ENCODE data around the gene DOLPP1. TPM values are rescaled to one million over a fixed set of nuclear protein-coding genes. Genes with fewer than 3 reads are reported as not detected.

The DOLPP1 gene
- total RNA-seq, 1 experiment from 2014 or later, result 13.7 TPM

- POLR2A ChIA-PET, result no interaction called here
- TF ChIP-seq REST (IDR thresholded peaks at IDR 0.05; ENCODE audit: insufficient read depth in 1 of 2, low read depth in 2 of 2, low read length in 1 of 2) (no peak), CTCF (IDR thresholded peaks at IDR 0.05) (no peak), TCF7L2 (IDR thresholded peaks at IDR 0.05; ENCODE audit: low read depth, low read length) (no peak), POLR2AphosphoS5 (IDR thresholded peaks at IDR 0.05; ENCODE audit: low read depth, low read length) (0 out of 2 replicates have a peak, but pooled peaks have one; percentile 48), SIN3A (IDR thresholded peaks at IDR 0.05; ENCODE audit: borderline replicate concordance, insufficient read depth, low read depth, low read length) (peak; percentile 72; the same call in 1 of the 2 replicates)
Observed at GRCh38 chr9:129036241-129036922, 44.5 kb upstream of the DOLPP1 start, which contains the start of gene MIGA2. Gene MIGA2, plus strand, starts transcription at chr9:129036626. Its CDS starts 3,969 bp downstream, at chr9:129040595.

DNA sequence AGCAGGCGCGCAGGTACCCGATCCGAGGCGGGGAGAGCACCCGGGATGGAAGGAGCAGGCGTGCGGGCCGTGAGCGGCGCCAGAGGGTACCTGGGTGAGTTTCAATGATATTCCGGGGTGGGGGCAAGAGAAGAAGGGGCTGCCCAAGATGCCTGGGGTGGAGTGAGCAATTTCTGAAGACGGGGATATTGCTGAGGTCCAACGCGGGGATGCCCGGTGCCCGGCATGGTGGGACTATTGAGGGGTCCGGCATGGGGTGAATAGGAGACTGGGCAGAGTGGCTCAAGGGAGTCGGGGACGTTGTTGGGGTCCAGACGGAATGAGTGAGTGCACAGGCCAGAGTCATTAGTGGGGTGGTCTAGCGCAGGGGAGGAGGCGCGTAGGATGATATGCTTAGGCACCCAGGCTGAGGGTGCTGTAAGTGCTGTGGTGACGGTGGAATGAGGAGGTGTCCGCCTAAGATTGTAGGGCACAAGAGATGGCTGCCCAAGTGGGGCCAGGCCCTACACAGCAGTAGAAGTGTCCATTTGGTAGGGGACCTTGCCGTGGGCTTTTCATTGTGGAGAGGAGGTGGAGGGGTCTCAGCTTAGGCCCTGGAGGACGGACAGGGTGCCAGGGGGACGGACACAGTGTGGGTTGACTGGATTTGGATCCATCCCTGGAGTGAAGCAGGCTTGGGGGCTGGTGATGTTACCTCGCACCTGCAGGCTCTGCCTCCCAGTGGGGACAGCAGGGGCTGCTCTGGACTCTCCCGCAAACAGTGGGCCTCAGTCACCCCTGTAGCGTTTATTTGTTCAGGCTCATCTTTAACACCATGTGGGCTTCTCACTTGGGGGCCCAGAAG is 43.8 kb upstream of the DOLPP1 start:
- intact Hi-C loops (cut with micrococcal nuclease; ENCODE audit: unreplicated experiment) (no loop called here), in situ Hi-C loops (cut with HindIII; ENCODE audit: low pct_unique_long_range_greater_than_20kb, low sequenced_read_pairs) (no loop called here)
- H3K4me1 ChIP-seq (ENCODE audit: control insufficient read depth, insufficient read depth, low read length), result peaks cover 5% of the 10 kb centered on the region
- ATAC-seq (no peak), DNase-seq (ENCODE audit: low read depth, low spot score) (no peak)
- no peaks in the 10 kb centered on the region for H3K27me3 ChIP-seq (ENCODE audit: control insufficient read depth, insufficient read depth, low read length)
- no peak for TF ChIP-seq CTCF (IDR thresholded peaks at IDR 0.05)
- TF ChIP-seq REST (IDR thresholded peaks at IDR 0.05; ENCODE audit: insufficient read depth in 1 of 2, low read depth in 2 of 2, low read length in 1 of 2), result no peak
- TF ChIP-seq SIN3A (IDR thresholded peaks at IDR 0.05; ENCODE audit: borderline replicate concordance, insufficient read depth, low read depth, low read length), result no peak
- no peak for TF ChIP-seq TCF7L2 (IDR thresholded peaks at IDR 0.05; ENCODE audit: low read depth, low read length)
- TF ChIP-seq POLR2AphosphoS5 (IDR thresholded peaks at IDR 0.05; ENCODE audit: low read depth, low read length), result no peak
- peak overlapping the region; percentile 63 to 89 for H3K4me3 ChIP-seq (ENCODE audit: low read depth in 2 of 2, low read length in 2 of 2)
- CTCF ChIA-PET, result no interaction called here
- no peaks in the 10 kb centered on the region for H3K9me3 ChIP-seq (ENCODE audit: control insufficient read depth, insufficient read depth, low read depth, low read length)
- POLR2A ChIA-PET, result no interaction called here
- BruUV-seq (replicated peaks), result TSS peak; percentile 92
- H3K36me3 ChIP-seq (ENCODE audit: control insufficient read depth, insufficient read depth, low read length), result peaks cover 2% of the 10 kb centered on the region; the same call in 1 of the 2 replicates
- H3K27ac ChIP-seq (ENCODE audit: low read length), result peak overlapping the region; percentile 77

More at GRCh38 chr9:129036241-129036922, 44.5 kb upstream of the DOLPP1 start, which contains the start of gene MIGA2:
- CTCF ChIA-PET, result no interaction called here
- Histone ChIP-seq H3K27ac (ENCODE audit: low read length) (peak within 1 kb of the TSS; percentile 88), H3K9me3 (ENCODE audit: control insufficient read depth, insufficient read depth, low read depth, low read length) (no peaks in the 10 kb centered on the region), H3K4me3 (ENCODE audit: low read depth in 2 of 2, low read length in 2 of 2) (peak within 1 kb of the TSS; percentile 63 to 89), H3K27me3 (ENCODE audit: control insufficient read depth, insufficient read depth, low read length) (no peaks in the 10 kb centered on the region), H3K36me3 (ENCODE audit: control insufficient read depth, insufficient read depth, low read length) (peaks cover 2% of the 10 kb centered on the region; the same call in 1 of the 2 replicates), H3K4me1 (ENCODE audit: control insufficient read depth, insufficient read depth, low read length) (peaks cover 5% of the 10 kb centered on the region)
- peak; percentile 98 for ATAC-seq
- intact Hi-C loops (cut with micrococcal nuclease; ENCODE audit: unreplicated experiment) (no loop called here), in situ Hi-C loops (cut with HindIII; ENCODE audit: low pct_unique_long_range_greater_than_20kb, low sequenced_read_pairs) (no loop called here)
- BruUV-seq (replicated peaks), result no TSS peak
- DNase-seq (ENCODE audit: low read depth, low spot score), result peak; percentile 89

Measured in Panc1 (cell line).